ENCODE measurements around the gene KDM4B.

The KDM4B gene

DNA sequence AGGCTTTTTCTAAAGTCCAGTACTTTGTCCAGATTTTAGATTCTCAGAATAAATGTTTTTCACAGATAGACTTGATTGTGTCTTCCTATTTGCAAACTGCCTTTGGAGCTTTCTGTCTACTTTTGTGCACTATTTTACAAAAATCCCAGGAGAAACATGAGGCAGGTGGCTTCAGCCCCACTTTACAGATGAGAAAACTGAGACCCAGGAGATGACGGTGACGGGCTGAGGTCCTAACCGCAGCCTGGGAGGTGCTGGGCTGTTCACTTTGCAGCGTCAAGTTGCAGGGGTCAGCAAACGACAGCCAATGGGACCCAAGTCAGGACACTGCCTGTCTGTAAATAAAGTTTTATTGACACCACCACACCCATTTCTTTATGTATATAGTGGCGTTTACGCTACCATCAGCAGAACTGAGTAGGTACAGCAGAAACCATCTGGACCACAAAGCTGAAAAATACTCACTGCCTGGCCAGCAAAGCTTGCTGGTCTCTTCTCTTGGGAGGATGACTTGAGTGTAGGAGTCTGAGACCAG, 6.8 kb upstream of the KDM4B start:
- no peak for TF ChIP-seq EZH2phosphoT487 (IDR thresholded peaks at IDR 0.05; ENCODE audit: borderline replicate concordance, low read length)
- TF ChIP-seq, protein P1, sequence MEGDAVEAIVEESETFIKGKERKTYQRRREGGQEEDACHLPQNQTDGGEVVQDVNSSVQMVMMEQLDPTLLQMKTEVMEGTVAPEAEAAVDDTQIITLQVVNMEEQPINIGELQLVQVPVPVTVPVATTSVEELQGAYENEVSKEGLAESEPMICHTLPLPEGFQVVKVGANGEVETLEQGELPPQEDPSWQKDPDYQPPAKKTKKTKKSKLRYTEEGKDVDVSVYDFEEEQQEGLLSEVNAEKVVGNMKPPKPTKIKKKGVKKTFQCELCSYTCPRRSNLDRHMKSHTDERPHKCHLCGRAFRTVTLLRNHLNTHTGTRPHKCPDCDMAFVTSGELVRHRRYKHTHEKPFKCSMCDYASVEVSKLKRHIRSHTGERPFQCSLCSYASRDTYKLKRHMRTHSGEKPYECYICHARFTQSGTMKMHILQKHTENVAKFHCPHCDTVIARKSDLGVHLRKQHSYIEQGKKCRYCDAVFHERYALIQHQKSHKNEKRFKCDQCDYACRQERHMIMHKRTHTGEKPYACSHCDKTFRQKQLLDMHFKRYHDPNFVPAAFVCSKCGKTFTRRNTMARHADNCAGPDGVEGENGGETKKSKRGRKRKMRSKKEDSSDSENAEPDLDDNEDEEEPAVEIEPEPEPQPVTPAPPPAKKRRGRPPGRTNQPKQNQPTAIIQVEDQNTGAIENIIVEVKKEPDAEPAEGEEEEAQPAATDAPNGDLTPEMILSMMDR (IDR thresholded peaks at IDR 0.05; ENCODE audit: low read depth, low read length, poor library complexity, severe bottlenecking): no peak
- H3K79me2 ChIP-seq (ENCODE audit: control insufficient read depth, low read length): peaks cover 9% of the 10 kb centered on the region
- H3K4me1 ChIP-seq (ENCODE audit: control insufficient read depth, low read length): peaks cover 17% of the 10 kb centered on the region
- no peak overlapping the region for H3K4me2 ChIP-seq (ENCODE audit: low read length)
- H4K20me1 ChIP-seq (ENCODE audit: control insufficient read depth, insufficient read depth, low read depth, low read length): no peaks in the 10 kb centered on the region; the same call in 1 of the 2 replicates
- no peaks in the 10 kb centered on the region for H3K9me2 ChIP-seq (replicated peaks; ENCODE audit: control insufficient read depth, low read length)
- H3F3A ChIP-seq (ENCODE audit: control insufficient read depth, insufficient read depth): peaks cover 48% of the 10 kb centered on the region
- no peaks in the 10 kb centered on the region for H3K27me3 ChIP-seq (ENCODE audit: control insufficient read depth, low read length)
- H3K4me3 ChIP-seq (ENCODE audit: low read length): no peak overlapping the region
- no peak overlapping the region for H3K27ac ChIP-seq (ENCODE audit: low read depth, low read length)
- H3K36me3 ChIP-seq (ENCODE audit: control insufficient read depth, low read length): peaks cover 71% of the 10 kb centered on the region
- H3K9me3 ChIP-seq (ENCODE audit: control insufficient read depth, insufficient read depth, low read length): no peaks in the 10 kb centered on the region

DNA sequence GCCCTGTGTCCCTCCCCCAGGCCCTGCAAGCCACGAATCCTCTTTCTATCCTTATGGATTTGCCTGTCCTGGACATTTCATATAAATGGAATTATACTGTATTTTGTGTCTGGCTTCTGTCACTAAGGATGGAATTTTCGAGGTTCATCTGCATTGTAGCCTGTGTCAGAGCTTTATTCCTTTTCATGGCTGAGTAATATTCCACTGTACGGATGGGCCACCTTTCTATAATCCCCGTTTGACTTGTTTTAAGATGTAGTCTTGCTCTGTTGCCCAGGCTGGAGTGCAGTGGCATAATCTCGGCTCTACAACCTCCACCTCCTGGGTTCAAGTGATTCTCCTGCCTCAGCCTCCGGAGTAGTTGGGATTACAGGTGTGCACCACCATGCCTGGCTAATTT, 3.9 kb upstream of the KDM4B start:
- no peak overlapping the region for H3K4me2 ChIP-seq (ENCODE audit: low read length)
- H3K27me3 ChIP-seq (ENCODE audit: control insufficient read depth, low read length): no peaks in the 10 kb centered on the region
- peaks cover 33% of the 10 kb centered on the region for H3K4me1 ChIP-seq (ENCODE audit: control insufficient read depth, low read length)
- no peak overlapping the region for H3K27ac ChIP-seq (ENCODE audit: low read depth, low read length)
- H3K79me2 ChIP-seq (ENCODE audit: control insufficient read depth, low read length): peaks cover 7% of the 10 kb centered on the region
- no peak overlapping the region for H3K4me3 ChIP-seq (ENCODE audit: low read length)
- H3K36me3 ChIP-seq (ENCODE audit: control insufficient read depth, low read length): peaks cover 42% of the 10 kb centered on the region
- H4K20me1 ChIP-seq (ENCODE audit: control insufficient read depth, insufficient read depth, low read depth, low read length): peaks cover 5% of the 10 kb centered on the region; the same call in 1 of the 2 replicates
- no peak for TF ChIP-seq EZH2phosphoT487 (IDR thresholded peaks at IDR 0.05; ENCODE audit: borderline replicate concordance, low read length)
- TF ChIP-seq, protein P1 (IDR thresholded peaks at IDR 0.05; ENCODE audit: low read depth, low read length, poor library complexity, severe bottlenecking): no peak
- no peaks in the 10 kb centered on the region for H3K9me3 ChIP-seq (ENCODE audit: control insufficient read depth, insufficient read depth, low read length)
- H3F3A ChIP-seq (ENCODE audit: control insufficient read depth, insufficient read depth): peaks cover 56% of the 10 kb centered on the region
- H3K9me2 ChIP-seq (replicated peaks; ENCODE audit: control insufficient read depth, low read length): no peaks in the 10 kb centered on the region

DNA sequence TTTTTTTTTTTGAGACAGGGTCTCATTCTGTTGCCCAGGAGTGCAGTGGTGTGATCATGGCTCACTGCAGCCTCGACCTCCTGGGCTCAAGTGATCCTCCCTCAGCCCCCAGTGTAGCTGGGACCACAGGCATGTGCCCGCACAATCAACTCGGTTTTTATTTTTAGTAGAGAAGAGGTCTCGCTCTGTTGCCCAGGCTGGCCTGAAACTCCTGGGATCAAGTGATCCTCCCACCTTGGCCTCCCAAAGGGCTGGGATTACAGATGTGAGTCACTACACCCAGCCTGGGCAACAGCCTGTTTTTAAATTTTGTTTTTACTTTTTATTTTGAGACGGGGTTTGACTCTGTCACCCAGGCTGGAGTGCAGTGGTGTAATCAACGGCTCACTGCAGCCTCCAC, 2.3 kb upstream of the KDM4B start:
- Histone ChIP-seq H3K4me1 (ENCODE audit: control insufficient read depth, low read length) (peaks cover 49% of the 10 kb centered on the region), H3K4me3 (ENCODE audit: low read length) (no peak overlapping the region), H3K27me3 (ENCODE audit: control insufficient read depth, low read length) (no peaks in the 10 kb centered on the region), H3F3A (ENCODE audit: control insufficient read depth, insufficient read depth) (peaks cover 56% of the 10 kb centered on the region), H3K27ac (ENCODE audit: low read depth, low read length) (peak overlapping the region; percentile 41), H3K4me2 (ENCODE audit: low read length) (no peak overlapping the region), H3K79me2 (ENCODE audit: control insufficient read depth, low read length) (peaks cover 22% of the 10 kb centered on the region), H3K9me2 (replicated peaks; ENCODE audit: control insufficient read depth, low read length) (no peaks in the 10 kb centered on the region), H3K9me3 (ENCODE audit: control insufficient read depth, insufficient read depth, low read length) (no peaks in the 10 kb centered on the region), H4K20me1 (ENCODE audit: control insufficient read depth, insufficient read depth, low read depth, low read length) (peaks cover 18% of the 10 kb centered on the region), H3K36me3 (ENCODE audit: control insufficient read depth, low read length) (peaks cover 37% of the 10 kb centered on the region)
- TF ChIP-seq, protein P1 (IDR thresholded peaks at IDR 0.05; ENCODE audit: low read depth, low read length, poor library complexity, severe bottlenecking): no peak
- TF ChIP-seq EZH2phosphoT487 (IDR thresholded peaks at IDR 0.05; ENCODE audit: borderline replicate concordance, low read length): no peak
